ENCODE measurements around the gene SST.

The SST gene

GRCh38 chr3:187629711-187630110, 40.5 kb downstream of the SST start:
- DNase-seq (ENCODE audit: low read depth) = no peak

GRCh38 chr3:187628169-187628568, 42.0 kb downstream of the SST start:
- DNase-seq (ENCODE audit: low read depth) = no peak

GRCh38 chr3:187626581-187626980, 43.6 kb downstream of the SST start:
- DNase-seq (ENCODE audit: low read depth) = no peak

GRCh38 chr3:187624588-187624987, 45.6 kb downstream of the SST start:
- DNase-seq (ENCODE audit: low read depth) = no peak

- no peak for DNase-seq (ENCODE audit: low read depth)
Measured at GRCh38 chr3:187623285-187623814, 46.8 kb downstream of the SST start.

GRCh38 chr3:187621881-187622280, 48.3 kb downstream of the SST start:
- DNase-seq (ENCODE audit: low read depth) = no peak

- DNase-seq (ENCODE audit: low read depth) = no peak
Measured at GRCh38 chr3:187619461-187619860, 50.7 kb downstream of the SST start.

Data from stimulated activated CD8-positive, alpha-beta memory T cell treated with anti-CD3 and anti-CD28 coated beads, Interleukin-15, amount 100 ng/mL, for 24 hours (primary cell).